ENCODE data around the gene TAF7. TPM values are rescaled to one million over a fixed set of nuclear protein-coding genes. Genes with fewer than 3 reads are reported as not detected.
"Not testable (repeated sequence)": the region's sequence is repeated elsewhere in the genome, so short reads cannot be mapped to it uniquely, and the experiment has no call there.

The TAF7 gene
- total RNA-seq, 3 donors from 2014 or later = 52.6 to 70.4 (median 56.9) TPM

DNA sequence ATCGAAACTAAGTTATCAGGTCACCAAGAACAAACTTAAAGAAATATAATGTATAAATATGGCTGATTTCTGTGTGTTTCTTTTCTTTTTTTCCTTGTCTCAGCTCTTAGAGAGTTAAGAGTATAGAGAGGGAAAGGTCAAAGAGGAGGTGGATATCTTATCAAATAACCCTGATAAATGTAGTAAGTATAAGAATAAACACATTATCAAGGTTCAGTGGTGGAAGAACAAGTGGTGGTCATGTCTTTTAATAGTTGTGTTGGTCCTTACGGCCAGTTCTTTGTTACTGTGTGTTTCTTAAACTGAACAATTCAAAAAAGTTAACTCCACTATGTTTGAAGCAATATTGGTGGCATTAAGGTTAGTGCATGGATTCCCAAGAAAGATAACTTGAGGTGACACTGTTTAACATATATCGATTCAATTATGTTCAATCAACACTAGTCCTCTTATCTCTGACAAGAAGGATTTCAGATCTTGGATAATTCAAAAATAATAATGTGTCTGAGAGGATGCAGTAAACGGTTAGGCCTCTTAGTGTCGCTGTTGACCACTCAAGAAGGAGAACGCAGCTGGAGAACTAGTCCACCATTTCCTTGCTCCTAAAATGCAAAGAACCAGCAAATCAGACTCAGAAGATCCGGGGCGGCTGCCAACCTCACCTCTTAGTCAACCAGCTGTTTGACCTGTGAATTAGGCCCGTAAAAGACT lies 22.8 kb upstream of the TAF7 start, which contains the start of gene PCDHGA3:
PCDHGA3 (plus strand) TSS at position 588 of the 711 bp plus-strand sequence. CDS start 205 bp downstream, outside the sequence.
- no peak within 1 kb of the TSS for H3K4me3 ChIP-seq
- H3K9me3 ChIP-seq = peaks cover 82% of the 10 kb centered on the region

DNA sequence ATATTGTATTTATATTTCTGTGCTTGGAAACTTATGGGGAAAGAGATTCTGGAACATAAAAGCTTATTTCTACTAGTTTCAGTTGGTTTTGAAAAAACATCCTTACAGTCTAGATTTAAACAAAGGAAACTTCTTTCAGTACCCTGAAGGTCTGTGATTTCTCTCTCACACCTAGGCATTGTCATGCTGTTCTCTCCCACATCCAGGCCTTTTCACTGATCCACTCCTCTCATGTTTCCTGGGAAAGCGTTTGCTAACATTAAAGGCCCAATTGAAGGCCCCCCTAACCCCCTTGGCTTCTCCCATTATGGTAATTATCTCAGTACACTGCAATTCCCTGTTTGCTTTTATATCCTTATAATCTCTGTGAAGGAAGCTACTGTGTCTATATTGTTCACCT lies 22.2 kb upstream of the TAF7 start:
- Histone ChIP-seq H3K4me1 (ENCODE audit: low read depth) (no peaks in the 10 kb centered on the region), H3K4me3 (no peak overlapping the region), H3K9me3 (peaks cover 80% of the 10 kb centered on the region), H3K36me3 (ENCODE audit: low read depth) (no peaks in the 10 kb centered on the region)
- DNase-seq = no peak
- intact Hi-C loops (cut with DNase I, micrococcal nuclease) = no loop called here
- TF ChIP-seq, protein P1, sequence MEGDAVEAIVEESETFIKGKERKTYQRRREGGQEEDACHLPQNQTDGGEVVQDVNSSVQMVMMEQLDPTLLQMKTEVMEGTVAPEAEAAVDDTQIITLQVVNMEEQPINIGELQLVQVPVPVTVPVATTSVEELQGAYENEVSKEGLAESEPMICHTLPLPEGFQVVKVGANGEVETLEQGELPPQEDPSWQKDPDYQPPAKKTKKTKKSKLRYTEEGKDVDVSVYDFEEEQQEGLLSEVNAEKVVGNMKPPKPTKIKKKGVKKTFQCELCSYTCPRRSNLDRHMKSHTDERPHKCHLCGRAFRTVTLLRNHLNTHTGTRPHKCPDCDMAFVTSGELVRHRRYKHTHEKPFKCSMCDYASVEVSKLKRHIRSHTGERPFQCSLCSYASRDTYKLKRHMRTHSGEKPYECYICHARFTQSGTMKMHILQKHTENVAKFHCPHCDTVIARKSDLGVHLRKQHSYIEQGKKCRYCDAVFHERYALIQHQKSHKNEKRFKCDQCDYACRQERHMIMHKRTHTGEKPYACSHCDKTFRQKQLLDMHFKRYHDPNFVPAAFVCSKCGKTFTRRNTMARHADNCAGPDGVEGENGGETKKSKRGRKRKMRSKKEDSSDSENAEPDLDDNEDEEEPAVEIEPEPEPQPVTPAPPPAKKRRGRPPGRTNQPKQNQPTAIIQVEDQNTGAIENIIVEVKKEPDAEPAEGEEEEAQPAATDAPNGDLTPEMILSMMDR (IDR thresholded peaks at IDR 0.05) = no peak
- ATAC-seq = no peak

More for the DNA sequence above, 22.8 kb upstream of the TAF7 start, which contains the start of gene PCDHGA3:
- TF ChIP-seq, protein P1 (IDR thresholded peaks at IDR 0.05) = no peak
- no peaks in the 10 kb centered on the region for H3K36me3 ChIP-seq (ENCODE audit: low read depth)
- H3K4me1 ChIP-seq (ENCODE audit: low read depth) = no peaks in the 10 kb centered on the region
- DNase-seq (no peak), ATAC-seq (no peak)
- intact Hi-C loops (cut with DNase I, micrococcal nuclease) = no loop called here

DNA sequence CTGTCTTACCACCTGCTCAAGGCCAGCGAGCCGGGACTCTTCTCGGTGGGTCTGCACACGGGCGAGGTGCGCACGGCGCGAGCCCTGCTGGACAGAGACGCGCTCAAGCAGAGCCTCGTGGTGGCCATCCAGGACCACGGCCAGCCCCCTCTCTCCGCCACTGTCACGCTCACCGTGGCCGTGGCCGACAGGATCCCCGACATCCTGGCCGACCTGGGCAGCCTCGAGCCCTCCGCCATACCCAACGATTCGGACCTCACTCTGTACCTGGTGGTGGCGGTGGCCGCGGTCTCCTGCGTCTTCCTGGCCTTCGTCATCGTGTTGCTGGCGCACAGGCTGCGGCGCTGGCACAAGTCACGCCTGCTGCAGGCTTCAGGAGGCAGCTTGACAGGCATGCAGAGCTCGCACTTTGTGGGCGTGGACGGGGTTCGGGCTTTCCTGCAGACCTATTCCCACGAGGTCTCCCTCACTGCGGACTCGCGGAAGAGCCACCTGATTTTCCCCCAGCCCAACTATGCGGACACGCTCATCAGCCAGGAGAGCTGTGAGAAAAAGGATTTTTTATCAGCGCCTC lies 20.3 kb upstream of the TAF7 start:
- H3K36me3 ChIP-seq (ENCODE audit: low read depth); ATAC-seq; DNase-seq; H3K4me3 ChIP-seq; intact Hi-C loops (cut with DNase I, micrococcal nuclease); H3K4me1 ChIP-seq (ENCODE audit: low read depth): not testable (repeated sequence)
- peaks cover 76% of the 10 kb centered on the region for H3K9me3 ChIP-seq

DNA sequence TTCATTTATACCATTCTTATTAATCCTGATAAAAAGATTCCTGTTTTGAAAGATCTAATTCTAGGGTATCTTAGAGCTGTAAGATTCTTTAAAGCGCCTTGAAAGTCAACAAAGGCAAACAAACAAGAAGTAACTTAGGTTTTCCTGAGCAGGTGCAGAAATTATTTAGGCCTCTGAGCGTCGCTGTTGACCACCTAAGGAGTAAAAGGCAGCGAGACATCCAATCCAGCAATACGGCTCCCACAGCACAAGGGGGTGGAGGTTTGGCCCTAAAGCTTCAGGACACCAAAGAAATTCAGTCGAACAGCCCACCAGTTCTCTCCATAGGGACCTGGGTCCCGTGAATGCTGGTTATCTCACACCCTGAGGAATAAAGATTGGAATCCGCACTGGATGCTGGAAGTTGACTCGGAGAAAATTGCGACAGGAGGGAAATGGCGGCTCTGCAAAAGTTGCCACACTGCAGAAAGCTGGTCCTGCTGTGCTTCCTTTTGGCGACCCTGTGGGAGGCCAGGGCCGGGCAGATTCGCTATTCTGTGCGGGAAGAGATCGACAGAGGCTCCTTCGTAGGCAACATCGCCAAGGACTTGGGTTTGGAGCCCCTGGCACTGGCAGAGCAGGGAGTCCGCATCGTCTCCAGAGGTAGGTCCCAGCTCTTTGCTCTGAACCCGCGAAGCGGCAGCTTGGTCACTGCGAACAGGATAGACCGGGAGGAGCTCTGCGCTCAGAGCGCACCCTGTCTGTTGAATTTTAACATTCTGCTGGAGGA lies 18.1 kb upstream of the TAF7 start, which contains the start of gene PCDHGA2:
PCDHGA2 (plus strand) TSS at position 223 of the 769 bp plus-strand sequence.
- Histone ChIP-seq H3K9me3 (peaks cover 58% of the 10 kb centered on the region), H3K36me3 (ENCODE audit: low read depth) (no peaks in the 10 kb centered on the region), H3K4me1 (ENCODE audit: low read depth) (no peaks in the 10 kb centered on the region), H3K4me3 (no peak within 1 kb of the TSS)
- intact Hi-C loops (cut with DNase I, micrococcal nuclease) = no loop called here
- DNase-seq (no peak), ATAC-seq (no peak)
- TF ChIP-seq, protein P1 (IDR thresholded peaks at IDR 0.05) = no peak

DNA sequence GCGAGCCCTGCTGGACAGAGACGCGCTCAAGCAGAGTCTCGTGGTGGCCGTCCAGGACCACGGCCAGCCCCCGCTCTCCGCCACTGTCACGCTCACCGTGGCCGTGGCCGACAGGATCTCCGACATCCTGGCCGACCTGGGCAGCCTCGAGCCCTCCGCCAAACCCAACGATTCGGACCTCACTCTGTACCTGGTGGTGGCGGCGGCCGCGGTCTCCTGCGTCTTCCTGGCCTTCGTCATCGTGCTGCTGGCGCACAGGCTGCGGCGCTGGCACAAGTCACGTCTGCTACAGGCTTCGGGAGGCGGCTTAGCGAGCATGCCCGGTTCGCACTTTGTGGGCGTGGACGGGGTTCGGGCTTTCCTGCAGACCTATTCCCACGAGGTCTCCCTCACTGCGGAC lies 12.0 kb upstream of the TAF7 start:
- ATAC-seq; H3K4me1 ChIP-seq (ENCODE audit: low read depth); H3K4me3 ChIP-seq; intact Hi-C loops (cut with DNase I, micrococcal nuclease); DNase-seq; H3K36me3 ChIP-seq (ENCODE audit: low read depth): not testable (repeated sequence)
- peaks cover 47% of the 10 kb centered on the region for H3K9me3 ChIP-seq

DNA sequence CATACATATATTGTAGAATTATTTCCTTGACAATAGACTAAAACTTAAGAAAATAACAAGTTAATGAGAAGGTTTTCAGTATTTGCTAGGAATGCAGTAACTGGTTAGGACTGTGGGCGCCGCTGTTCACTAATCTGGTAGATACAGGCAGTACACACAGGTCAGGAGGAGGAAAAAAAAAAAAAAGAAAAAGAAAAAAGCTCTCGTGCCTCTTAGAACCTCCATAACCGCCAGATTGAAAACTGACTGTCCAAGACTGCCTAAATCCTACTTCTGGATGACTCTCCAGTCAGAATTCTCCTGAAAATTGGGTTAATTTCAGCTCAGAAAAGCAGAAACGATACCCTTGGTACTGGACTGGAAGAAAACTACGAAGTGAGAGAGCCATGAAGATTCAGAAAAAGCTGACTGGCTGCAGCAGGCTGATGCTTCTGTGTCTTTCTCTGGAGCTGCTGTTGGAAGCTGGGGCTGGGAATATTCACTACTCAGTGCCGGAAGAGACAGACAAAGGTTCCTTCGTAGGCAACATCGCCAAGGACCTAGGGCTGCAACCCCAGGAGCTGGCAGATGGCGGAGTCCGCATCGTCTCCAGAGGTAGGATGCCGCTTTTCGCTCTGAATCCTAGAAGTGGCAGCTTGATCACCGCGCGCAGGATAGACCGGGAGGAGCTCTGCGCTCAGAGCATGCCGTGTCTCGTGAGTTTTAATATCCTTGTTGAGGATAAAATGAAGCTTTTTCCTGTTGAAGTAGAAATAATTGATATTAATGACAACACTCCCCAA lies 9.9 kb upstream of the TAF7 start, which contains the start of gene PCDHGA1:
PCDHGA1 (plus strand) TSS at position 216 of the 782 bp plus-strand sequence.
- H3K4me1 ChIP-seq (ENCODE audit: low read depth) = no peaks in the 10 kb centered on the region
- DNase-seq (peak in 1 of 3 donors; percentile 35), ATAC-seq (peak; percentile 42)
- TF ChIP-seq, protein P1 (IDR thresholded peaks at IDR 0.05) = no peak
- H3K36me3 ChIP-seq (ENCODE audit: low read depth) = no peaks in the 10 kb centered on the region
- intact Hi-C loops (cut with DNase I, micrococcal nuclease) = no loop called here
- no peak within 1 kb of the TSS for H3K4me3 ChIP-seq
- H3K9me3 ChIP-seq = peaks cover 36% of the 10 kb centered on the region
